PFSK-1 (cell line): Measurements from ENCODE around the gene RETSAT.

Experiments
- FOXP2 ChIP-seq: optimal IDR thresholded peaks from 2 replicates; pipeline ENCODE3; 2011; ENCODE audit warnings: borderline replicate concordance, control low read depth, inconsistent platforms; ENCODE audit not compliant: insufficient read depth; ENCODE audit errors: extremely low read length, extremely low read depth
- POLR2AphosphoS5 ChIP-seq: IDR thresholded peaks from 2 replicates; pipeline ENCODE4 v1.6.1; 2012; ENCODE audit warnings: low read depth, mild to moderate bottlenecking, control low read depth, low read length, moderate library complexity
- REST ChIP-seq, 2 experiments: IDR thresholded peaks; 2 replicates each; pipeline versions ENCODE4 v1.6.1 to v1.8.0; 2011 to 2012; ENCODE audit warnings: low read depth in 2 of 2, low read length in 2 of 2, control low read depth in 1 of 2, inconsistent platforms in 1 of 2, mild to moderate bottlenecking in 1 of 2, moderate library complexity in 1 of 2; ENCODE audit not compliant: insufficient read depth in 1 of 2
- SIN3A ChIP-seq: IDR thresholded peaks from 2 replicates; pipeline ENCODE4 v1.6.1; 2012; ENCODE audit warnings: mild to moderate bottlenecking, low read length, moderate library complexity, borderline replicate concordance; ENCODE audit not compliant: insufficient read depth
- TAF1 ChIP-seq: IDR thresholded peaks from 2 replicates; pipeline ENCODE4 v1.6.1; 2012; ENCODE audit warnings: low read length, control low read depth, borderline replicate concordance; ENCODE audit not compliant: insufficient read depth

Gene RETSAT

GRCh38 chr2:85310330-85310729, 44.0 kb downstream of the RETSAT start:
- no peak for TF ChIP-seq FOXP2
- TF ChIP-seq TAF1 = no peak
- TF ChIP-seq POLR2AphosphoS5 = no peak
- no peak for TF ChIP-seq REST (IDR thresholded peaks at IDR 0.05; ENCODE audit: insufficient read depth in 1 of 2, low read depth in 2 of 2, low read length in 2 of 2)
- TF ChIP-seq SIN3A = no peak

GRCh38 chr2:85309699-85310321, 44.5 kb downstream of the RETSAT start:
- no peak for TF ChIP-seq TAF1
- no peak for TF ChIP-seq SIN3A
- TF ChIP-seq FOXP2 = no peak
- no peak for TF ChIP-seq POLR2AphosphoS5
- TF ChIP-seq REST (IDR thresholded peaks at IDR 0.05; ENCODE audit: insufficient read depth in 1 of 2, low read depth in 2 of 2, low read length in 2 of 2) = no peak

GRCh38 chr2:85308896-85309555, 45.3 kb downstream of the RETSAT start:
- TF ChIP-seq POLR2AphosphoS5 (no peak), REST (IDR thresholded peaks at IDR 0.05; ENCODE audit: insufficient read depth in 1 of 2, low read depth in 2 of 2, low read length in 2 of 2) (no peak), TAF1 (no peak), FOXP2 (no peak), SIN3A (no peak)

GRCh38 chr2:85308201-85308600, 46.1 kb downstream of the RETSAT start:
- no peak for TF ChIP-seq TAF1
- no peak for TF ChIP-seq SIN3A
- no peak for TF ChIP-seq POLR2AphosphoS5
- no peak for TF ChIP-seq FOXP2
- no peak for TF ChIP-seq REST (IDR thresholded peaks at IDR 0.05; ENCODE audit: insufficient read depth in 1 of 2, low read depth in 2 of 2, low read length in 2 of 2)
